GM15510 (cell line): ENCODE results near the gene FAM241A.
A peak's percentile ranks its signal among the peaks of the same experiment; 100 is the strongest.

Experiments
- POLR2A ChIP-seq: IDR thresholded peaks from 3 replicates; pipeline ENCODE4 v1.6.1; 2011; ENCODE audit warnings: borderline replicate concordance; ENCODE audit not compliant: insufficient read length; ENCODE audit errors: extremely low read depth

The FAM241A gene

GRCh38 chr4:112125416-112125815, 19.8 kb upstream of the FAM241A start:
- no peak for TF ChIP-seq POLR2A

- TF ChIP-seq POLR2A: no peak
These were observed 18.1 kb upstream of the FAM241A start for GRCh38 chr4:112127048-112127637.

GRCh38 chr4:112127803-112128202, 17.5 kb upstream of the FAM241A start:
- no peak for TF ChIP-seq POLR2A

GRCh38 chr4:112128452-112128851, 16.8 kb upstream of the FAM241A start:
- TF ChIP-seq POLR2A: no peak

- TF ChIP-seq POLR2A: no peak
These were observed 14.3 kb upstream of the FAM241A start for GRCh38 chr4:112130906-112131305.

GRCh38 chr4:112136551-112136950, 8.7 kb upstream of the FAM241A start:
- TF ChIP-seq POLR2A: no peak

- no peak for TF ChIP-seq POLR2A
These were observed 6.7 kb upstream of the FAM241A start for GRCh38 chr4:112138538-112138937.

GRCh38 chr4:112140536-112140935, 4.7 kb upstream of the FAM241A start:
- TF ChIP-seq POLR2A: no peak

- TF ChIP-seq POLR2A: no peak
These were observed 3.7 kb upstream of the FAM241A start for GRCh38 chr4:112141366-112142138.

- TF ChIP-seq POLR2A: no peak
These were observed 3.1 kb upstream of the FAM241A start for GRCh38 chr4:112142182-112142581.

- TF ChIP-seq POLR2A: no peak
These were observed 1.5 kb upstream of the FAM241A start for GRCh38 chr4:112143781-112144180.

- TF ChIP-seq POLR2A: no peak
These were observed 518 bp upstream of the FAM241A start for GRCh38 chr4:112144546-112145325.

GRCh38 chr4:112145790-112146501, 692 bp downstream of the FAM241A start:
- peak; percentile 33 for TF ChIP-seq POLR2A

GRCh38 chr4:112146502-112146813, 1.2 kb downstream of the FAM241A start:
- TF ChIP-seq POLR2A: no peak

- TF ChIP-seq POLR2A: no peak
These were observed 2.4 kb downstream of the FAM241A start for GRCh38 chr4:112147697-112148096.

GRCh38 chr4:112150920-112151319, 5.7 kb downstream of the FAM241A start:
- no peak for TF ChIP-seq POLR2A

- TF ChIP-seq POLR2A: no peak
These were observed 7.3 kb downstream of the FAM241A start for GRCh38 chr4:112152521-112152920.
